Coronary artery (tissue), 2 donors: ENCODE data around the gene CLEC20A.

ENCODE experiments used
- DNase-seq: peaks from one replicate; pipeline ENCODE4 v3.0.0-alpha.2; 2017; ENCODE audit warnings: low spot score
- H3K27ac ChIP-seq, 2 donors: fragments of 200-600 bp; sonication (generic); one replicate each; pipeline ENCODE4 v1.5.1; 2016 to 2019
- H3K4me3 ChIP-seq: fragments of 200-600 bp; sonication (generic); 2 replicates; pipeline ENCODE4 v1.5.1; 2016; ENCODE audit warnings: mild to moderate bottlenecking, moderate library complexity
- TF ChIP-seq, protein P1 (sequence below): fragments of 200-600 bp; sonication (generic); IDR thresholded peaks from one replicate; pipeline ENCODE4 v1.5.1; 2019; ENCODE audit warnings: antibody characterized with exemption

Gene CLEC20A

DNA sequence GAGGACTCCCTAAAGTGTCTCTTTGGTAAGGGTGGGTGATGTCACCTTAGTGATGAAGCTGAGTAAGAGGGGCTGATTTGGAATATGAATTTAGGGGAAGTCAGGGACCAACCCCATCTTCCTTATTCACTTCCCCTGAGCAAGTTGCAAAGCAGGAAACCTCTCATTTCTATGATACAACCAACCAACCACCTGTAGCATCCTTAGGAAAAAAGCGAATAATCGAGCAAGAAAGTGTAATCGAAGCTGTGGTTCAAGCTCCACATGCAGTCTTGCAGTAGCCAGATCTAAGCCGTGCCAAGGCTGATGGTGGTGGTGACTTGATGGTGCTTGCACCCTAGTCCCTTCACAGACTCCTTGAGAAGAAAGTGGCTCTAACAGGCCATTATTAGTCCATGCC is 19.3 kb upstream of the CLEC20A start:
- Histone ChIP-seq H3K4me3 (no peak overlapping the region), H3K27ac (no peak overlapping the region)
- TF ChIP-seq, protein P1, sequence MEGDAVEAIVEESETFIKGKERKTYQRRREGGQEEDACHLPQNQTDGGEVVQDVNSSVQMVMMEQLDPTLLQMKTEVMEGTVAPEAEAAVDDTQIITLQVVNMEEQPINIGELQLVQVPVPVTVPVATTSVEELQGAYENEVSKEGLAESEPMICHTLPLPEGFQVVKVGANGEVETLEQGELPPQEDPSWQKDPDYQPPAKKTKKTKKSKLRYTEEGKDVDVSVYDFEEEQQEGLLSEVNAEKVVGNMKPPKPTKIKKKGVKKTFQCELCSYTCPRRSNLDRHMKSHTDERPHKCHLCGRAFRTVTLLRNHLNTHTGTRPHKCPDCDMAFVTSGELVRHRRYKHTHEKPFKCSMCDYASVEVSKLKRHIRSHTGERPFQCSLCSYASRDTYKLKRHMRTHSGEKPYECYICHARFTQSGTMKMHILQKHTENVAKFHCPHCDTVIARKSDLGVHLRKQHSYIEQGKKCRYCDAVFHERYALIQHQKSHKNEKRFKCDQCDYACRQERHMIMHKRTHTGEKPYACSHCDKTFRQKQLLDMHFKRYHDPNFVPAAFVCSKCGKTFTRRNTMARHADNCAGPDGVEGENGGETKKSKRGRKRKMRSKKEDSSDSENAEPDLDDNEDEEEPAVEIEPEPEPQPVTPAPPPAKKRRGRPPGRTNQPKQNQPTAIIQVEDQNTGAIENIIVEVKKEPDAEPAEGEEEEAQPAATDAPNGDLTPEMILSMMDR = no peak
- DNase-seq = no peak

DNA sequence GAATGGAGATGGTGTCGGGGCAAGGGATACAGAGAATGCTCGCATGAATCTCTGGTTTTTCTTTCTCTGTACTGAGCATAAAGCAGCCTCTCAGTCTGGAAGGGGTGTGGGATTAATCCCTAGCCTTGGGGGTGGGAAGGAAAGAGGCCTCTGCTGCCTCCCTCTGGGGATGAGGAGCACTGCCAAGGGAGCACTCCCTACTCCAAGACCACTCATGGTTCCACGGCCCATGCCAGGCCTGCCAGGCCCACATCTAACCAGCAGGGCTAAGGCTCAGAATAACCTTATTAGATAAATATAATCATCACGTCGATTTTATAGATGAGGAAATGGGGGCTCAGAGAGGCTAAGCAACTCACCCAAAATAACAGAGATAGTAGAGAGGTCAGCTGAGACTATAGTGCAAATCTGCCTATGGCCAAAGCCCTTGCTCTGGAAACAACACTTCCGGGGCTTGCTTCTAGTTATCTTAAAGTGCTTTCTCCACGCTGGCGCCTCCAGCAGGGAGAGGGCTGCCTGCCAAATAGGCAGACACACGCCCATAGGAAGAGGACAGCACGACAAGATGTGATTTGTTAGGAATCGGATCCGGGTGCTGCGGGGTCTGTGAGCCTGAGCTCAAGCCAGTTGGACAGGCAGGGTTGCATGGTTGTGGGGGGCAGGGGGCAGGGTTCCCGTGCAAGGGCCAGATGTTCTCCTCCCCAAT is 16.7 kb upstream of the CLEC20A start:
- Histone ChIP-seq H3K27ac (no peak overlapping the region), H3K4me3 (no peak overlapping the region)
- TF ChIP-seq, protein P1 = no peak
- DNase-seq = no peak

DNA sequence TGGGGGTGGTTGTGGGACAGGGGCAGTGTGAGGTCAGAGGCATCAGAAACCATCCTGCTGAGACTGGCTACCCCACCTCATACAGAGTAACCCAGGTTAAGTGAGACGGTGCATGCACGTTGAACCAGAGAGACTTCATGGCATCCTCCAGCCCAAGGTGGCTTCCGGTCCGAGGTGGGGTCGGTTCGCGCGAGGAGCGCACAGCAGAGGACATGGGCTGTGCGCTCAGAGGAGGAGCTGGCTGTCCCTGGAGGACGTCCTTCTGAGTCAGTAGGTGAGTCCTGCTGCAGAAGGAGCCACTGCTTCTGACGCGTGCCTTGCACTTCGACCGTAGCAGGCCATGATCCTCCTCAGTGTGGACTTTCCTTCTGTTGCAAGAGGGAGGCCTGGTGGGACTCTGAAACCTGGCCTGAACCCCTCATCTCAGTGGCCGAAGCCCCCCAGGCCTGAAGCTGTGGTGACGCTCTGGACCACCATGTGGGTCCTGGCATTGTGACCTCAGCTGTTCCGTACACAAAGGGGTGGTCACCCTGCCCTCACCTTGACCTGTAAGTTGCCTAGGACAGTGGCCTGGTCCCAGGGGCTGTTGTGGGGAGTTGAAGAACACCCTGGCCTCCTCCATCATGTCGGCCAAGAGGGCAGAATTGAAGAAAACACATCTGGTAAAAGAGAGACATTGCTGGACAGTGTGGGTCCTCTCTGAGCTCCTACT is 16.0 kb upstream of the CLEC20A start, which contains the start of gene TEX35:
TSS of gene TEX35 (plus strand) at position 544 of the 712 bp plus-strand sequence. CDS start at position 624, 80 bp downstream.
- Histone ChIP-seq H3K4me3 (no peak within 1 kb of the TSS), H3K27ac (no peak within 1 kb of the TSS)
- TF ChIP-seq, protein P1 = no peak
- DNase-seq = no peak

DNA sequence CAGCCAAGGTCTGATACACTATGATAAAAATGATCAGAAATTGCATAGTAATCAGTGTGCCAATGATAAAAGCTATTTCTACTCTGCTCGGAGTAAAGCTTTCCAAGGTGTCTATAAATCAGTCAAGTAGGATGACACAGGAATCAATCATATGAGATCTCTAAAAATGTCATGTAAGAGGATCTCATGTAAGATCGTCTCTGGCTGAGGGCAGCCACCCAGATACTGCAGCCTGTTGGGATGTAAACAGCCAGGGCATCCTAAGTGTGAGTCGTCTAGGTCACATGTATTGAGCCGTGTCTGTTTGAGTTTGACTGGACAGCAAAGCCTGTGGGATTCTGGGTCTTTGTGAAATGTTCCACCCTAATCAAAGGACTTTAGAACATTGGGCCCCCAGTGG is 13.4 kb upstream of the CLEC20A start:
- no peak overlapping the region for H3K27ac ChIP-seq
- TF ChIP-seq, protein P1 = no peak
- H3K4me3 ChIP-seq = no peak overlapping the region
- no peak for DNase-seq

DNA sequence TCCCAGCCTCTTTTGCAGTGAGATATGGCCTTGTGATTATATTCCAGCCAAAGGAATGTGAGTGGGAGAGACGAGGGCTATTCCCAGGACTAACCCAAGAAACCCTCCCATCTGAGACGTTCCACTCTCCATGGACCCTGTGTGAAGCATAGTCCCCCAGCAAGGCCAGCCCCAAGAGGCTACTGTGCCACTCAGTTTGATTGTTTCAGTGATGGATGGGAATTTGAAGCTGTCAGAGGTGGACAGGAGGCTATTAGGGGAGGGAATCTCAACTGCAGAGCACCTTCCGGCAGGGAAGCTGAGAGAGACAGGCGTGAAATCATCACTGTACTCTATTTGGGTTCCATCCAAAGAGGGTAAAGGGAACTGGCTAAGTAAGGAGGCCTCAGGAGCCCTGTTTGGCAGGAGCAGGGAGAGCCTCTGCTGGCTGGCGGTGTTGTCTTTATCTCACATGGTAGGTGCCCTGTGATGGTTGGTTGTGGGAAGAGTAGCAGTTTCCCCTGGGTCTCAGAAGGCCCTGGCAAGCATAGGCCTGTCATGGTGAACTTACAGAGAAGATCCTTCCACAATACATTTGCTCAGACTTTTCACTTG is 12.7 kb upstream of the CLEC20A start:
- no peak for DNase-seq
- TF ChIP-seq, protein P1 = no peak
- no peak overlapping the region for H3K27ac ChIP-seq
- no peak overlapping the region for H3K4me3 ChIP-seq

DNA sequence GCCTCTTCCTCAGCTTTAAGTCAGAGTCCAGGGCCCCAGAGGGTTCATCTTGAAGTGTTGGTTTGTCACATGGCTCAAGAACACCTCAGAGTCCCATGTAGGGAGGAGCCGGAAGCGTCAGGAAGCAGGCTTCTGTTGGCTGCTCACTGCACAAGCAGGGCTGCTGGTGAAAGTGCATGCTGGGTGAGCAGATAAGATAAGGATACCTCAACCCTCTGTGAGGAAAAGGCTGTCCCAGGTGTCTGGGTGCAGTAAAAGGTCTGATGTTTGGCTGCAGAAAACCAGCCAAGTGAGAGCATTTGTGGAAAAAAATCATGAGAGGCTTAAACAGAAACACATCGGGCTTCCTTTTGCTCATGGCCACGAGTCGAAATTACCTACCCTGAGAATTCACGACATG is 9.9 kb upstream of the CLEC20A start:
- no peak overlapping the region for H3K4me3 ChIP-seq
- no peak for DNase-seq
- TF ChIP-seq, protein P1 = no peak
- H3K27ac ChIP-seq = no peak overlapping the region
